HEK293T (cell line): ENCODE data around the gene NFRKB.

Source experiments
- CTCF ChIA-PET: fragments of 350-600 bp; formaldehyde crosslinking; extraction: SDS; loops from one replicate; lab custom pipeline; 2021; ENCODE audit warnings: antibody characterized with exemption, inconsistent platforms; lab: Yijun Ruan, JAX
- POLR2A ChIA-PET: fragments of 350-600 bp; formaldehyde crosslinking; extraction: SDS; loops from one replicate; lab custom pipeline; 2020; ENCODE audit warnings: antibody characterized with exemption, inconsistent platforms; lab: Yijun Ruan, JAX
- DNase-seq: peaks from one replicate; pipeline ENCODE4 v3.0.0; 2012; ENCODE audit warnings: mixed read lengths; ENCODE audit errors: extremely low spot score
- ARNT ChIP-seq: fragments of 450-650 bp; IDR thresholded peaks from 2 replicates; pipeline ENCODE4 v1.6.1; 2017; ENCODE audit warnings: mild to moderate bottlenecking
- BHLHE40 ChIP-seq: fragments of 450-650 bp; IDR thresholded peaks from 2 replicates; pipeline ENCODE4 v1.6.1; 2016; ENCODE audit warnings: mild to moderate bottlenecking, moderate library complexity, borderline replicate concordance
- CTBP1 ChIP-seq: fragments of 450-650 bp; IDR thresholded peaks from 2 replicates; pipeline ENCODE4 v1.6.1; 2016; ENCODE audit warnings: borderline replicate concordance
- ELF4 ChIP-seq: fragments of 450-650 bp; IDR thresholded peaks from 2 replicates; pipeline ENCODE4 v1.6.1; 2017; ENCODE audit warnings: antibody characterized with exemption
- FOXA1 ChIP-seq: fragments of 450-650 bp; IDR thresholded peaks from 2 replicates; pipeline ENCODE4 v1.6.1; 2016; ENCODE audit warnings: mild to moderate bottlenecking
- FOXK2 ChIP-seq: fragments of 450-650 bp; IDR thresholded peaks from 2 replicates; pipeline ENCODE4 v1.6.1; 2016; ENCODE audit warnings: mild to moderate bottlenecking
- FOXM1 ChIP-seq: fragments of 450-650 bp; IDR thresholded peaks from 2 replicates; pipeline ENCODE4 v1.6.1; 2017; ENCODE audit warnings: mild to moderate bottlenecking, borderline replicate concordance
- HDGF ChIP-seq: fragments of 450-650 bp; IDR thresholded peaks from 2 replicates; pipeline ENCODE4 v1.6.1; 2017; ENCODE audit warnings: antibody characterized with exemption, borderline replicate concordance
- L3MBTL2 ChIP-seq: fragments of 450-650 bp; conservative IDR thresholded peaks from 2 replicates; pipeline ENCODE4 v1.6.1; 2016; ENCODE audit warnings: mild to moderate bottlenecking
- LEF1 ChIP-seq: fragments of 450-650 bp; IDR thresholded peaks from 2 replicates; pipeline ENCODE4 v1.6.1; 2017; ENCODE audit warnings: mild to moderate bottlenecking, borderline replicate concordance
- NFRKB ChIP-seq: fragments of 450-650 bp; IDR thresholded peaks from 2 replicates; pipeline ENCODE4 v1.6.1; 2016; ENCODE audit warnings: mild to moderate bottlenecking, moderate library complexity
- PKNOX1 ChIP-seq: fragments of 450-650 bp; IDR thresholded peaks from 2 replicates; pipeline ENCODE4 v1.6.1; 2016
- SP1 ChIP-seq: fragments of 450-650 bp; IDR thresholded peaks from 2 replicates; pipeline ENCODE4 v1.6.1; 2017
- SUZ12 ChIP-seq: fragments of 450-650 bp; IDR thresholded peaks from 2 replicates; pipeline ENCODE4 v1.6.1; 2016; ENCODE audit warnings: mild to moderate bottlenecking
- TARDBP ChIP-seq: fragments of 450-650 bp; IDR thresholded peaks from 2 replicates; pipeline ENCODE4 v1.6.1; 2016
- ZNF384 ChIP-seq: fragments of 450-650 bp; IDR thresholded peaks from 2 replicates; pipeline ENCODE4 v1.6.1; 2016

NFRKB gene

GRCh38 chr11:129865701-129866100 is 29.7 kb downstream of the NFRKB start:
- ChIA-PET POLR2A (no interaction called here), CTCF (no interaction called here)
- no peak for DNase-seq
- TF ChIP-seq TARDBP (no peak), HDGF (no peak), FOXK2 (no peak), ELF4 (no peak), PKNOX1 (no peak)

GRCh38 chr11:129864811-129865210 is 30.6 kb downstream of the NFRKB start:
- ChIA-PET CTCF (no interaction called here), POLR2A (no interaction called here)
- no peak for TF ChIP-seq CTBP1
- TF ChIP-seq HDGF, result no peak
- TF ChIP-seq SP1, result no peak
- TF ChIP-seq ARNT, result no peak
- TF ChIP-seq FOXK2, result no peak
- DNase-seq, result no peak

GRCh38 chr11:129861702-129862522 is 33.5 kb downstream of the NFRKB start:
- TF ChIP-seq L3MBTL2 (no peak), ZNF384 (no peak), ELF4 (no peak), SUZ12 (no peak), HDGF (no peak), CTBP1 (no peak), ARNT (no peak), LEF1 (no peak)
- DNase-seq, result peak; percentile 25
- ChIA-PET POLR2A (no interaction called here), CTCF (interaction anchor here (0.6 kb wide), 3 partner anchors 9 to 800 kb away, joined by 3 read pairs; no protein-coding TSS in a partner anchor)

GRCh38 chr11:129856036-129856435 is 39.3 kb downstream of the NFRKB start:
- DNase-seq, result no peak
- no peak for TF ChIP-seq LEF1
- no peak for TF ChIP-seq BHLHE40
- TF ChIP-seq SUZ12, result no peak
- no peak for TF ChIP-seq TARDBP
- TF ChIP-seq PKNOX1, result no peak
- TF ChIP-seq FOXK2, result no peak
- no peak for TF ChIP-seq NFRKB
- TF ChIP-seq FOXM1, result no peak
- TF ChIP-seq L3MBTL2, result no peak
- TF ChIP-seq ARNT, result no peak
- no peak for TF ChIP-seq HDGF
- no peak for TF ChIP-seq ZNF384
- TF ChIP-seq SP1, result no peak
- ChIA-PET POLR2A (no interaction called here), CTCF (no interaction called here)

GRCh38 chr11:129855086-129855485 is 40.3 kb downstream of the NFRKB start:
- POLR2A ChIA-PET, result no interaction called here
- CTCF ChIA-PET, result no interaction called here
- TF ChIP-seq HDGF, result no peak
- no peak for TF ChIP-seq SUZ12
- no peak for TF ChIP-seq LEF1
- TF ChIP-seq SP1, result no peak
- no peak for TF ChIP-seq TARDBP
- TF ChIP-seq FOXM1, result no peak
- no peak for TF ChIP-seq CTBP1
- no peak for TF ChIP-seq FOXK2
- TF ChIP-seq NFRKB, result no peak
- no peak for TF ChIP-seq ELF4
- no peak for TF ChIP-seq ZNF384
- no peak for TF ChIP-seq ARNT
- TF ChIP-seq FOXA1, result no peak
- TF ChIP-seq BHLHE40, result no peak
- no peak for DNase-seq

- POLR2A ChIA-PET, result no interaction called here
- DNase-seq, result no peak
- no peak for TF ChIP-seq SUZ12
- no peak for TF ChIP-seq ARNT
- CTCF ChIA-PET, result no interaction called here
Observed at GRCh38 chr11:129854232-129854805, 41.1 kb downstream of the NFRKB start.

GRCh38 chr11:129853518-129854231 is 41.7 kb downstream of the NFRKB start:
- TF ChIP-seq FOXK2 (no peak), PKNOX1 (no peak), FOXM1 (no peak), BHLHE40 (no peak), ELF4 (no peak), SP1 (no peak), TARDBP (no peak), L3MBTL2 (no peak), FOXA1 (no peak), ARNT (no peak), NFRKB (no peak), LEF1 (no peak), HDGF (no peak), ZNF384 (no peak), CTBP1 (no peak), SUZ12 (no peak)
- CTCF ChIA-PET, result no interaction called here
- POLR2A ChIA-PET, result no interaction called here
- no peak for DNase-seq
